GM12878 (cell line): ENCODE results near the gene HBD. TPM values are rescaled to one million over a fixed set of nuclear protein-coding genes. Genes with fewer than 3 reads are reported as not detected.

Experiments used
- ATAC-seq: fragments of 200-7000 bp; cut with Tn5 transposase; 3 replicates; pipeline ENCODE4 v1.9.1; 2020; ENCODE audit warnings: mild to moderate bottlenecking, moderate library complexity
- BruUV-seq: library from RNA; stranded (reverse); fragments of 400-500 nt; replicated peaks from 2 replicates; lab custom pipeline; 2021; lab: Mats Ljungman, UMichigan
- CTCF ChIA-PET: fragments of 300-600 bp; sonication (Branson Sonifier 250); formaldehyde crosslinking; extraction: SDS; loops from one replicate; lab custom pipeline; 2021; ENCODE audit warnings: inconsistent platforms; lab: Yijun Ruan, JAX
- POLR2A ChIA-PET: fragments of 350-600 bp; formaldehyde crosslinking; extraction: SDS; loops from one replicate; lab custom pipeline; 2021; ENCODE audit warnings: inconsistent platforms; lab: Charles Lee
- RAD21 ChIA-PET: fragments of 300-600 bp; sonication (Branson Sonifier 250); formaldehyde crosslinking; loops from one replicate; lab custom pipeline; 2023; ENCODE audit warnings: antibody characterized with exemption; ENCODE audit not compliant: unreplicated experiment; lab: Charles Lee
- SMC1A ChIA-PET: fragments of 300-600 bp; sonication (Branson Sonifier 250); formaldehyde crosslinking; loops from one replicate; lab custom pipeline; 2023; ENCODE audit not compliant: unreplicated experiment, uncharacterized antibody; lab: Charles Lee
- DNase-seq: peaks from one replicate; pipeline ENCODE4 v3.0.0-alpha.2; 2011; ENCODE audit warnings: low read depth, low spot score
- FAIRE-seq: peaks from 3 replicates; lab custom pipeline; 2011; peaks lifted over from hg19 to GRCh38; lab: Jason Lieb, UNC
- H2AFZ ChIP-seq: 2 replicates; pipeline ENCODE4 v1.6.0; 2011; ENCODE audit warnings: low read depth, low read length, control low read depth; ENCODE audit not compliant: control insufficient read depth
- H3K27ac ChIP-seq: 2 replicates; pipeline ENCODE4 v1.5.1; 2011; ENCODE audit warnings: control low read depth; ENCODE audit not compliant: control insufficient read depth, insufficient read depth
- H3K27me3 ChIP-seq, 2 experiments: replicated peaks in 1 of 2; 2 replicates each; pipeline versions ENCODE4 v1.6.0 to v1.6.1; 2011; ENCODE audit warnings: low read length in 1 of 2; ENCODE audit not compliant: control insufficient read depth in 2 of 2, insufficient read depth in 2 of 2
- H3K36me3 ChIP-seq, 2 experiments: 2 replicates each; pipeline ENCODE4 v1.5.1; 2011; ENCODE audit warnings: low read length in 1 of 2; ENCODE audit not compliant: control insufficient read depth in 2 of 2, insufficient read depth in 2 of 2
- H3K4me1 ChIP-seq: 2 replicates; pipeline ENCODE4 v1.6.1; 2011; ENCODE audit warnings: mild to moderate bottlenecking, low read length, moderate library complexity, mixed read lengths; ENCODE audit not compliant: control insufficient read depth, insufficient read depth
- H3K4me2 ChIP-seq: 2 replicates; pipeline ENCODE4 v1.6.0; 2011; ENCODE audit warnings: control low read depth; ENCODE audit not compliant: control insufficient read depth, insufficient read depth
- H3K4me3 ChIP-seq: fragments of 200-600 bp; sonication (generic); 2 replicates; pipeline ENCODE4 v1.5.1; 2016
- H3K79me2 ChIP-seq: 2 replicates; pipeline ENCODE4 v1.6.0; 2011; ENCODE audit warnings: low read length; ENCODE audit not compliant: control insufficient read depth, insufficient read depth
- H3K9ac ChIP-seq: 2 replicates; pipeline ENCODE4 v1.8.0; 2011; ENCODE audit warnings: low read length, control low read depth, mixed read lengths; ENCODE audit not compliant: control insufficient read depth, insufficient read depth
- H3K9me3 ChIP-seq: replicated peaks from 3 replicates; pipeline ENCODE4 v1.5.1; 2011; ENCODE audit warnings: mild to moderate bottlenecking, low read length; ENCODE audit not compliant: control insufficient read depth, insufficient read depth
- H4K20me1 ChIP-seq: 2 replicates; pipeline ENCODE4 v1.6.0; 2011; ENCODE audit not compliant: control insufficient read depth, insufficient read depth
- CHD1 ChIP-seq: IDR thresholded peaks from 2 replicates; pipeline ENCODE4 v1.6.1; 2012; ENCODE audit warnings: low read depth, low read length, improper control_type of control experiment
- CHD2 ChIP-seq: IDR thresholded peaks from 2 replicates; pipeline ENCODE4 v1.6.1; 2011; ENCODE audit warnings: low read depth, low read length, improper control_type of control experiment, borderline replicate concordance
- CUX1 ChIP-seq: IDR thresholded peaks from 2 replicates; pipeline ENCODE4 v1.6.1; 2012; ENCODE audit warnings: improper control_type of control experiment, low read depth, low read length; ENCODE audit not compliant: insufficient replicate concordance
- DPF2 ChIP-seq: fragments of 450-650 bp; IDR thresholded peaks from 2 replicates; pipeline ENCODE4 v1.6.1; 2017; ENCODE audit warnings: mild to moderate bottlenecking
- ESRRA ChIP-seq: IDR thresholded peaks from 2 replicates; pipeline ENCODE4 v1.6.1; 2012; ENCODE audit warnings: mild to moderate bottlenecking, low read length, improper control_type of control experiment
- FOXM1 ChIP-seq: IDR thresholded peaks from 2 replicates; pipeline ENCODE4 v1.6.1; 2012; ENCODE audit warnings: low read depth, mild to moderate bottlenecking, inconsistent platforms, low read length, moderate library complexity
- KAT2A ChIP-seq: conservative IDR thresholded peaks from 2 replicates; pipeline ENCODE4 v1.6.1; 2011; ENCODE audit warnings: low read depth, low read length; ENCODE audit not compliant: control insufficient read depth
- KLF5 ChIP-seq: fragments of 450-650 bp; IDR thresholded peaks from 2 replicates; pipeline ENCODE4 v1.6.1; 2014; ENCODE audit warnings: mild to moderate bottlenecking; ENCODE audit not compliant: partially characterized antibody
- NFIC ChIP-seq: IDR thresholded peaks from 2 replicates; pipeline ENCODE4 v1.6.1; 2012; ENCODE audit warnings: low read depth, mild to moderate bottlenecking, inconsistent platforms, low read length, moderate library complexity
- PRDM15 ChIP-seq: fragments of 450-650 bp; formaldehyde crosslinking; IDR thresholded peaks from 2 replicates; pipeline ENCODE4 v1.4.0; 2020; ENCODE audit warnings: mild to moderate bottlenecking, moderate library complexity
- RAD51 ChIP-seq: fragments of 450-650 bp; IDR thresholded peaks from 2 replicates; pipeline ENCODE4 v1.6.1; 2016; ENCODE audit warnings: moderate library complexity, mild to moderate bottlenecking, inconsistent platforms
- RB1 ChIP-seq: fragments of 450-650 bp; formaldehyde crosslinking; IDR thresholded peaks from 2 replicates; pipeline ENCODE4 v1.6.1; 2017; ENCODE audit warnings: mild to moderate bottlenecking, borderline replicate concordance
- STAT1 ChIP-seq: fragments of 450-650 bp; conservative IDR thresholded peaks from 2 replicates; pipeline ENCODE4 v1.6.1; 2014; ENCODE audit warnings: antibody characterized with exemption, mild to moderate bottlenecking
- TCF12 ChIP-seq: IDR thresholded peaks from 2 replicates; pipeline ENCODE4 v1.6.1; 2011; ENCODE audit warnings: low read depth, mild to moderate bottlenecking, low read length
- USF1 ChIP-seq: IDR thresholded peaks from 2 replicates; pipeline ENCODE4 v1.6.1; 2011; ENCODE audit warnings: borderline replicate concordance, low read depth, mild to moderate bottlenecking, moderate library complexity, mixed read lengths, low read length; ENCODE audit not compliant: insufficient read depth; ENCODE audit errors: extremely low read length
- WRNIP1 ChIP-seq: IDR thresholded peaks from 2 replicates; pipeline ENCODE4 v1.6.1; 2011; ENCODE audit warnings: low read depth, low read length, improper control_type of control experiment, borderline replicate concordance
- ZSCAN29 ChIP-seq: fragments of 450-650 bp; IDR thresholded peaks from 2 replicates; pipeline ENCODE4 v1.6.1; 2017; ENCODE audit warnings: mild to moderate bottlenecking, moderate library complexity
- WGBS: methylation state at CpG from one replicate; pipeline ENCODE4 v1.1.6; 2016; ENCODE audit warnings: low lambda C conversion rate; ENCODE audit not compliant: insufficient replicate concordance, insufficient coverage; ENCODE audit errors: missing lambda C conversion rate; 5-methylcytosine and 5-hydroxymethylcytosine counted together
- in situ Hi-C: fragments of 300-500 bp; cut with MboI; formaldehyde crosslinking; loops from 9 replicates; pipeline ENCODE4 v1.14.3; 2018; ENCODE audit warnings: mixed read lengths
- intact Hi-C: fragments of 100-400 bp; cut with micrococcal nuclease; formaldehyde crosslinking; loops from one replicate; pipeline ENCODE4 v1.14.2; 2022; ENCODE audit not compliant: unreplicated experiment
- polyA plus RNA-seq, 11 experiments: library from polyadenylated mRNA; depleted of rRNA in 4 of 11; unstranded in 6 of 11; stranded (reverse) in 5 of 11; fragments of >200 nt; fragmentation: Nextera tagmentation in 4 of 11; fragmentation: Illumina TruSeq in 1 of 11; extraction: Ambion mirVana in 4 of 11; extraction: Trizol in 1 of 11; gene quantifications; 1 replicate in 1 of 11; 2 replicates in 10 of 11; pipeline versions ENCODE4 v1.2.1 to v1.2.3, GENCODE V29; 2011 to 2016; ENCODE audit warnings: inconsistent platforms in 2 of 11, missing spikeins in 2 of 11, low read depth in 1 of 11
- total RNA-seq, 4 experiments: library from RNA; depleted of rRNA in 3 of 4; stranded (reverse); fragments of >200 nt in 3 of 4; fragmentation: Illumina TruSeq in 1 of 4; extraction: Trizol in 1 of 4; gene quantifications; 2 replicates each; pipeline versions ENCODE4 v1.2.1 to v1.2.3, GENCODE V29; 2013 to 2021

HBD gene
- total and polyA plus RNA-seq, 10 of the 15 experiments (the other 5 are each of a cell fraction or from before 2014, with no cell fraction given): 0.11 to 0.32 TPM; not detected in 8

DNA sequence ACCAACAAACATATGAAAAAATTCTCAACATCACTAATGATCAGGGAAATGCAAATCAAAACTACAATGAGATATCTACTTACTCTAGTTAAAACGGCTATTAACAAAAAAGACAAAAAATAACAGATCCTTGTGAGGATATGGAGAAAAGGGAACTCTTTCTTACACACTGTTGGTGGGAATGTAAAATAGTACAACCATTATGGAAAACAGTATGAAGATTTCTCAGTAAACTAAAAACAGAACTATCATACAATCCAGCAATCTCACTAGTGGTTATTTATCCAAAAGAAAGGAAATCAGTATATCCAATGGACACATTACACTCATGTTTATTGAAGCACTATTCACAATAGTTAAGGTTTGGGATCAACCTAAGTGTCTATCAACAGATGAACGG is 31.5 kb upstream of the HBD start:
- Histone ChIP-seq H3K27me3 (no peaks in the 10 kb centered on the region), H3K36me3 (no peaks in the 10 kb centered on the region), H2AFZ (no peak overlapping the region), H3K9me3 (no peaks in the 10 kb centered on the region), H3K4me3 (no peak overlapping the region), H3K9ac (no peak overlapping the region), H3K4me2 (no peak overlapping the region), H3K79me2 (no peaks in the 10 kb centered on the region), H3K27ac (no peak overlapping the region), H3K4me1 (no peaks in the 10 kb centered on the region), H4K20me1 (no peaks in the 10 kb centered on the region)
- no TSS peak for BruUV-seq
- FAIRE-seq: no peak
- ATAC-seq: no peak
- CTCF ChIA-PET: no interaction called here
- RAD21 ChIA-PET: no interaction called here
- DNase-seq: no peak
- SMC1A ChIA-PET: interaction anchor here (1.0 kb wide), 1 partner anchor 9 kb away, joined by 3 read pairs; no protein-coding TSS in a partner anchor
- in situ Hi-C loops (no loop called here), intact Hi-C loops (no loop called here)
- POLR2A ChIA-PET: no interaction called here
- WGBS: 15% methylated on average over 2 of the region's 2 CpGs
- TF ChIP-seq KAT2A (no peak), ESRRA (no peak), RAD51 (no peak), CHD2 (no peak), KLF5 (no peak), STAT1 (no peak), CUX1 (no peak), DPF2 (no peak), USF1 (no peak), FOXM1 (no peak), ZSCAN29 (no peak), TCF12 (no peak), CHD1 (no peak), RB1 (no peak), NFIC (no peak), PRDM15 (CRISPR knock-in tag) (no peak), WRNIP1 (no peak)
